ENCODE data around the gene SPAG16. TPM values are rescaled to one million over a fixed set of nuclear protein-coding genes. Genes with fewer than 3 reads are reported as not detected.

The SPAG16 gene
- total RNA-seq, 1 donor from 2014 or later, result 10.9 TPM

DNA sequence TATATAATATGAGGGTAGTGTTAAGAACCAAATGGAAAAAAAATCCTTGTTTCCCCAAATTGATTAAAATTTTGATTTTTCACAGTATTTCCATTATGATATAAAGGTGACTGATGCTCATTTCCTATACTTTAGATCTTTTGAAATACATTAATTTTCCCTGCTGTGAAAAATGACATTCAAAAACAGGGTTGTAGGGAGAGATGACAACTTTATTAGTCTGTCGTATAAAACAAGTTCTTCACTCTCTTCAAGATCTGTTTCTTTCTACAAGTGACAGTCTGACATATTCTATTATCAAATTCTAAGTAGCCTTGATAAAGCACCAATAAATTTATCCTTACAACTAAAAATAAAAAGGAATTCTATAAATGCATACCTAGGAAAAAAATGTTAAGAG, 1081.3 kb downstream of the SPAG16 start:
- DNase-seq (ENCODE audit: low spot score), result no peak

GRCh38 chr2:214367171-214367570, 1082.9 kb downstream of the SPAG16 start:
- no peak for DNase-seq (ENCODE audit: low spot score)

- no peak for DNase-seq (ENCODE audit: low spot score)
These were observed 1092.5 kb downstream of the SPAG16 start for GRCh38 chr2:214376618-214377285.

DNA sequence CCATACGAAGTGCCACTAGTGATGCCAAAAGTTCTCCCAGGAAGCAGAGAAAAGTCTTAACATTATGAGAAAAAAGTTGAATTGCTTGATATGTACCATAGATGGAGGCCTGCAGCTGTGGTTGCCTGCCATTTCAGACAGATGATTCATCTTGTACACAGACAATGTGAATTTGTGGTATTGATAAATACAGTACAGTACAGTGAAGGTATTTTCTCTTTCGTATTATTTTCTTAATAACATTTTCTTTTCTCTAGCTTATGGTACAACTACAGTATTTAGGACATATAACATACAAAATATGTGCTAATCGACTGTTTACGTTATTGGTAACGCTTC, 1093.0 kb downstream of the SPAG16 start:
- DNase-seq (ENCODE audit: low spot score), result no peak

DNA sequence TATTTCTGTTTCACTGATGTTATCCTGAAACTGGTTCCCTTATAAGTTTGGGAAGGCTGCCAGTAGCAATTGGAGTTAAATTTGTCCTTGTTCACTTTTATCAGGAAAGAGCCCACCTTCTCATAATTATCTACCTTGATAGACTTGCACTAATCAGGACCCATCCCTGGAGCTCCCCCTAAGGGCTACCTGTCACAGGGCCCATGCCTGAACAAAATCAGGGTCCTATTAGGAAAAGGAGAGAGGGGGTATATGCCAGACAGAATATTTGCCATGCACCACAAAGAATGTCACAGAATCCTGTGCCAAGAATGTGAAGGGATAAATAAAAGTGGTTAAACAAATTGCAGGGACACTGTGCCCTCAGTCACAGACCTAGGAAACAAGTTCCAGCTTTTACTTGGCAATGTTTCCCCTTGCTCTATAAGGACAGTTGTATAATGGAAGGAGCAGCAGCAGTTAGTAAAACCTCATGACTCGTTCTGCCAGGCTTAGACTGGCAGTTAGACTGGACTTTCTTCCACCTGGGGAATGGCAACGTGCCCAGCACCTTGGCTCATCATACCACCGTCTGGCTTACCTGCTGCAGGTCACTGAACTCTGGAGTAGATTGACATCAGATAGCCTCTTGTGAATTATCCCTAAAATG, 1094.3 kb downstream of the SPAG16 start:
- DNase-seq (ENCODE audit: low spot score), result no peak

GRCh38 chr2:214379227-214379626, 1095.0 kb downstream of the SPAG16 start:
- no peak for DNase-seq (ENCODE audit: low spot score)

- no peak for DNase-seq (ENCODE audit: low spot score)
These were observed 1096.4 kb downstream of the SPAG16 start for GRCh38 chr2:214380681-214381080.

DNA sequence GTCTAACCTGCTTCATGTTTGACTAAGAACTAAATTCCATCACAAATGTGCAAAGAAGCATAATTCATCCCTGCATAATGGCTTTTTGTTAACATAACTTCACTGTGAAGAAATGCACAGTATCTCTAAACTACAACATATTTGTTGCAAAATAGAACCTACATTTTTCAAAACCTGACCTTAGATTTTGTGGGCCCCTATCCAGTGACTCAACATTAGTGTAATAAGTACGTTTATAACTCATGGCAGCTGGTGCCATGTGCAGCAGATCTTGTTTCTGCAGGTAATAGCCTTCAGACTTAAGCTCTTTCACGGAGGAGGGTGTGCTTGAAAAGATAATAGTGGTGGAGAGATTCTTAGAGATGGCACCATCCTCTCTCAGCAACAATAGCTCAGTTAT, 1098.0 kb downstream of the SPAG16 start:
- no peak for DNase-seq (ENCODE audit: low spot score)

- DNase-seq (ENCODE audit: low spot score), result no peak
These were observed 1102.5 kb downstream of the SPAG16 start for GRCh38 chr2:214386720-214387119.

DNA sequence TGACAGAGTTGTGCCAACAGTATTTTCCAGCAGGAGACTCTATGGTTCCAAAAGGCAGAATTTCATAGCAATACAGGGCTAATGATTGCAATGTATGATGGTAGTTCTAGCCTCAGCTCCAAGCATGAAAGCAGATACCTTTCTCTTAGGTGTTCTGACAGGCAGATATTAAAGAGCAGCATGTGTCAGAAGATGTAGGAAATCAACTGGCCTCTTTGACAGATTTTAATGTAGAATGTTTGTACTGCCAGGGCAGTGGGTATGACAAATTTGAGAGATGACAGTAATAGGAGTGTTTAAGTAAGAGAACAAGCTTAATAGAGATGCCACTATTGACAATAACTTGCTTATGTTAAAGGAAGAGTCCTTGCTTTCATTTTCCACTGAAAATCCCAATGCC, 1105.1 kb downstream of the SPAG16 start:
- DNase-seq (ENCODE audit: low spot score), result no peak

- DNase-seq (ENCODE audit: low spot score), result no peak
These were observed 1109.5 kb downstream of the SPAG16 start for GRCh38 chr2:214393796-214394195.

- no peak for DNase-seq (ENCODE audit: low spot score)
These were observed 1110.8 kb downstream of the SPAG16 start for GRCh38 chr2:214395040-214395439.

GRCh38 chr2:214401580-214401979, 1117.3 kb downstream of the SPAG16 start:
- DNase-seq (ENCODE audit: low spot score), result no peak

DNA sequence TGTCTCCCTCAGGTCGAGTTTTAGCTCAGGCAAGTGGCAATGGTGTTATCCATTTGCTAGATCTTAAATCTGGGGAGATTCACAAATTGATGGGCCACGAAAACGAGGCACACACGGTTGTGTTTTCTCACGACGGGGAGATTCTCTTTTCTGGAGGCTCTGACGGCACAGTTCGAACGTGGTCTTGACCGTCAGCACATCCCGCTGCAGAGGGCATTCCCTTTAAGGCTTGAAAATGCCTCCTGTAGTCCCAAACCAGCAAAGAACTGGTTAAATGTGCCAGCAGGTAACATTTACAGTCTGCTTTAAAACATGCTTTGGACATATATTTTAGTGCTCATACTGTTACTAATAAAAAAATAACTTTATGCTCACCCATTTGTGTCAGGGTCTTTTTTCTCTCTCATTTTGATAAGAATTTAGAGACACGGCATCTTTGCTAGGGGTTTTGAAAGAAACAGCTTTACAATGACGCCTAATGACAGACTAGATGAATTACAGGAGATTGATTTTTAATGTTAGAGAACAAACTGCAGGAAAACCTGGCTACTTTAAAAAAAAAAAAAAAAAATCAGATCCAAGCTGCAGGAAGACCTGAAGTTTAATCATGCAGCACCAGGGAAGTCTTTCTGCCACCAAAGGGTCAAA, 1126.0 kb downstream of the SPAG16 start:
- no peak for DNase-seq (ENCODE audit: low spot score)

- DNase-seq (ENCODE audit: low spot score), result no peak
These were observed 1126.8 kb downstream of the SPAG16 start, which contains the start of gene VWC2L for GRCh38 chr2:214410918-214411554. Gene VWC2L, plus strand, starts transcription at chr2:214411054. Its CDS starts 3,140 bp downstream, at chr2:214414194.

- DNase-seq (ENCODE audit: low spot score), result no peak
These were observed 1128.4 kb downstream of the SPAG16 start for GRCh38 chr2:214412679-214413078.

DNA sequence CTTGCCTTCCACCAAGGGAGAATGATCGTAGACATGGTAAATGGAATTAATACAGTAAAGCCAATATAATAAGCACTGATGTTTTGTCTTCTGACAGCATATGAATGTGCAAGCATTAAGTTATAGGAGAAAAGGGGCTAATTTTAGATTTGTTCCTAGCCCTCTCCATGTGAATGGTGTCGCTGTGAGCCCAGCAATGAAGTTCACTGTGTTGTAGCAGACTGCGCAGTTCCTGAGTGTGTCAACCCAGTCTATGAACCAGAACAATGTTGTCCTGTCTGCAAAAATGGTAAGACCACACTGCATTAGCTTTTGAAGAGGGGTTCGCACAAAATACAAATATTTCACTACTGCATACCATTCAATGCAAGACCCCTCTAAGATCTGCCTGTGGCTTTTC, 1152.2 kb downstream of the SPAG16 start:
- DNase-seq (ENCODE audit: low spot score), result no peak

GRCh38 chr2:214450118-214450894, 1166.0 kb downstream of the SPAG16 start:
- DNase-seq (ENCODE audit: low spot score), result no peak

- no peak for DNase-seq (ENCODE audit: low spot score)
These were observed 1167.4 kb downstream of the SPAG16 start for GRCh38 chr2:214451516-214452275.

All from mesenteric fat pad (tissue), 1 donor.